SK-N-SH treated with all-trans-retinoic acid at 6 μM for 48 hours (cell line): ENCODE results near the gene SH3TC2.

Experiments
- BACH2 ChIP-seq: fragments of 250-450 bp; sonication (Bioruptor Pico); IDR thresholded peaks from 2 replicates; pipeline ENCODE4 v1.9.0; 2021; ENCODE audit warnings: mild to moderate bottlenecking, borderline replicate concordance
- CREB5 ChIP-seq: fragments of 250-450 bp; sonication (Bioruptor Pico); IDR thresholded peaks from 2 replicates; pipeline ENCODE4 v1.5.1; 2020; ENCODE audit warnings: low read depth, mild to moderate bottlenecking, moderate library complexity
- CSDC2 ChIP-seq: fragments of 250-450 bp; sonication (Bioruptor Pico); IDR thresholded peaks from 2 replicates; pipeline ENCODE4 v1.5.0; 2020; ENCODE audit warnings: mild to moderate bottlenecking, moderate library complexity
- PATZ1 ChIP-seq: fragments of 250-450 bp; sonication (Bioruptor Pico); IDR thresholded peaks from 2 replicates; pipeline ENCODE4 v1.8.0; 2020; ENCODE audit warnings: mild to moderate bottlenecking, moderate library complexity, borderline replicate concordance
- SNAI2 ChIP-seq: fragments of 250-450 bp; sonication (Bioruptor Pico); IDR thresholded peaks from 2 replicates; pipeline ENCODE4 v1.5.0; 2020; ENCODE audit warnings: mild to moderate bottlenecking, moderate library complexity
- TOX ChIP-seq: fragments of 250-450 bp; sonication (Bioruptor Pico); IDR thresholded peaks from 2 replicates; pipeline ENCODE4 v1.8.0; 2021; ENCODE audit warnings: mild to moderate bottlenecking, moderate library complexity, borderline replicate concordance
- ZC3H10 ChIP-seq: fragments of 250-450 bp; sonication (Bioruptor Pico); IDR thresholded peaks from 2 replicates; pipeline ENCODE4 v1.5.1; 2021; ENCODE audit warnings: mild to moderate bottlenecking, moderate library complexity
- ZFP3 ChIP-seq: fragments of 250-450 bp; sonication (Bioruptor Pico); IDR thresholded peaks from 2 replicates; pipeline ENCODE4 v1.5.0; 2020; ENCODE audit warnings: mild to moderate bottlenecking, moderate library complexity
- ZFP30 ChIP-seq: fragments of 450-650 bp; formaldehyde crosslinking; IDR thresholded peaks from 2 replicates; pipeline ENCODE4 v1.5.0; 2022; ENCODE audit warnings: mild to moderate bottlenecking, moderate library complexity

GRCh38 chr5:148966348-148966747 is 96.5 kb downstream of the SH3TC2 start:
- TF ChIP-seq CREB5 (no peak), PATZ1 (no peak), BACH2 (no peak), ZFP30 (CRISPR knock-in tag) (no peak), SNAI2 (CRISPR knock-in tag) (no peak), TOX (no peak), ZFP3 (CRISPR knock-in tag) (no peak), ZC3H10 (CRISPR knock-in tag) (no peak), CSDC2 (CRISPR knock-in tag) (no peak)
